GM19023 (cell line): ENCODE measurements around the gene ZNF598.
"Not testable (repeated sequence)": the region's sequence is repeated elsewhere in the genome, so short reads cannot be mapped to it uniquely, and the experiment has no call there.

ENCODE experiments used
- ATAC-seq: cut with Tn5 transposase; IDR thresholded peaks from one replicate; pipeline ENCODE4 v1.9.1; 2021; ENCODE audit warnings: mild to moderate bottlenecking, moderate library complexity; ENCODE audit not compliant: unreplicated experiment

Gene ZNF598

DNA sequence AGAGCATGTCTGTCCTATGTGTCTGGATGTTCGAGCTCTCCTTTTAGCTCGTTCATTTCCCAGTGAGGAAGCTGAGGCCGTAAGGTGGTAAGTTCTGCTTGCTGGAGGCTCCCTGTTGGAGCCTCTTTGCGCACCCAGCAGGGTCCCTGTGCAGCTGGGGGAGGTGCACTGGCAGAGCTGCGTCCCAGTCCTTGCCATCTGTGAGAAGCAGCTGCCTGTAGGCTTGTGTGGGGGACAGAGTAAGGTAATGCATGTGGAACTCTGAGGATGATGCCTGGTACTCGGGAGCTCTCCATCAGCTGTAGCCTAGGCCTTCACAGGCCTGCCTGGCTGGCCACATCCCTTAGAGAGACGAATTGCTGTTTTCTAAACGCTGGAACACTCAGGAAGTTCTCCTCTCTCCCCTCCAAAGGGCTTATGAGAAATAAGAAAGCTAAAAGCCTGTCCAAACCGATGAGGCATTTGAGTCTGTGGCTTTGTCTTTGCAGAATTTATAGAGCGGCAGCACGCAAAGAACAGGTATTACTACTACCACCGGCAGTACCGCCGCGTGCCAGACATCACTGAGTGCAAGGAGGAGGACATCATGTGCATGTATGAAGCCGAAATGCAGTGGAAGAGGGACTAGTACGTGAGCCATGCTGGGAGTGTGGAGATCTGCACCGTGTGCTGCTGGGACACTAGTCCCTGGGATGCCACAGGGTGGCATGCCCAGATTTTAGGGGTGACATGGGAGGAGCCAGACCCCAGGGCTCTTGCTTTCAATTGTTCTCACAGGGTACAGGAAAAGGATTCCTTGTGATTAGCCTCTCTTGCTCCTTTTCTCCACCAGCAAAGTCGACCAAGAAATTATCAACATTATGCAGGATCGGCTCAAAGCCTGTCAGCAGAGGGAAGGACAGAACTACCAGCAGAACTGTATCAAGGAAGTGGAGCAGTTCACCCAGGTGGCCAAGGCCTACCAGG, 48.7 kb downstream of the ZNF598 start:
- ATAC-seq: no peak

DNA sequence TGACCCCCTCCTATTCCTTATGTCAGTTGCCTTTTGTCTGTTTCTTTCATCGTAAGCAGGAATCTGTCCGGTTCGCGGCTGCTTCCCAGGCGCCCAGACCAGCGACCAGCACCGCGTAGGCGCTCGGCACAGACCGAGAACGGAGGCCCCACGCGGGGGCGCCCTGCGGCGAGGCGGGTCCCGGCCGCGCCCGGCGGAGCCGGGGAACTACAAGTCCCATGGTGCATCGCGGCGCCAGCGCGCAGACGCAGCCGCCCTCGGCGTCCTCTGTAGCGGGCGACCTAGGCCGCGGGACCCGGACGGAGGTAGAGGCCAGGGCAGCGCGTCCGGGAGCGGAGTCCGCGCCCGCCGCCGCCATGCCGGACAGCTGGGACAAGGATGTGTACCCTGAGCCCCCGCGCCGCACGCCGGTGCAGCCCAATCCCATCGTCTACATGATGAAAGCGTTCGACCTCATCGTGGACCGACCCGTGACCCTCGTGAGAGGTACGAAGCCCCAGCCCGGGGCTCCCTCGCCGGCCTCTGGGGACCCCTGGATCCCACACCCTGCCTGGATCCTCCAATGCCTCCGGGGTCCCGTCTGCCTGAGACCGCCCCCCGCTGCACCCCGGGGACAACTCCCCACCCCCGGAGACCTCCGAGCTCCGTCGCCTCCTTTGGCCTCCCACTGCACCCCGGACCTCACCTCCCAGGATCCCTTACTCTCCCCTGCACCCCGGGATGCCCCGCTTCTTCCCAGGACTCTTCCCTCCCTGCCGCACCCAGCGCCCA, 50.2 kb downstream of the ZNF598 start, which contains the start of gene NDUFB10:
Gene NDUFB10 (plus strand): TSS at position 270 of the 771 bp plus-strand sequence. CDS start 87 bp downstream, at position 357.
- ATAC-seq: peak; percentile 62

DNA sequence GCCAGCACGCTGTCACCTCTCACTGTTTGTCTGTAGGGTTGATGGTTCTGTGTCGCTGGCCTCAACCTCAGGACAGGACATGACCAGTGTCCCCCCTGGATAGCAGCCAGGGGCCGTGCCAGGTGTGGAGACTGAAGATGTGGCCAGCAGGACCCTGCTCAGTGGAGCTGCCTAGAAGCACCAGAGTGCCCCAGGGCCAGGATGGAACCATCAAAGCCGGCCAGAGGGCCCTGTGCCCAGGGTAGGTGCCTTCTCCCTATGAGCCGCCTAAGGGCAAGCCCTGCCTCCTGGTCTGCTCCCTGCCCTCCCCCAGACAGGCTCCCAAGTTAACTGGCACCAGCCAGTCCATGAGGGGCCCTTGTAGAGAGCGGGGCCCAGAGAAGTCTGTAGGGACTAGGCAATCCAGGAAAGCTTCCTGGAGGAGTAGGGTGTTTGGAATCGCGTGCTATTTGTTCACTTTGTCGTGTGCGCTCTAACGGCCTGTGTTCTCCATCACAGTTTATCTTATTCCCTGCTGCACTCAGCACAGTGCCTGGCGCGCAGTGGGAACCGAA, 50.8 kb downstream of the ZNF598 start:
- ATAC-seq: no peak

DNA sequence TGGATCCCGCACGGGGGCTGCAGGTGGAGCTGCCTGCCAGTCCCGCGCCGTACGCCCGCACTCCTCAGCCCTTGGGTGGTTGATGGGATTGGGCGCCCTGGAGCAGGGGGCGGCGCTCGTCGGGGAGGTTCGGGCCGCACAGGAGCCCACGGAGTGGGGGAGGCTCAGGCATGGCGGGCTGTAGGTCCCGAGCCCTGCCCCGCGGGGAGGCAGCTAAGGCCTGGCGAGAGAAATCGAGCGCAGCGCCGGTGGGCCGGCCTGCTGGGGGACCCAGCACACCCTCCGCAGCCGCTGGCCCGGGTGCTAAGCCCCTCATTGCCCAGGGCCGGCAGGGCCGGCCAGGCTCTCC, 51.5 kb downstream of the ZNF598 start:
- ATAC-seq: not testable (repeated sequence)

DNA sequence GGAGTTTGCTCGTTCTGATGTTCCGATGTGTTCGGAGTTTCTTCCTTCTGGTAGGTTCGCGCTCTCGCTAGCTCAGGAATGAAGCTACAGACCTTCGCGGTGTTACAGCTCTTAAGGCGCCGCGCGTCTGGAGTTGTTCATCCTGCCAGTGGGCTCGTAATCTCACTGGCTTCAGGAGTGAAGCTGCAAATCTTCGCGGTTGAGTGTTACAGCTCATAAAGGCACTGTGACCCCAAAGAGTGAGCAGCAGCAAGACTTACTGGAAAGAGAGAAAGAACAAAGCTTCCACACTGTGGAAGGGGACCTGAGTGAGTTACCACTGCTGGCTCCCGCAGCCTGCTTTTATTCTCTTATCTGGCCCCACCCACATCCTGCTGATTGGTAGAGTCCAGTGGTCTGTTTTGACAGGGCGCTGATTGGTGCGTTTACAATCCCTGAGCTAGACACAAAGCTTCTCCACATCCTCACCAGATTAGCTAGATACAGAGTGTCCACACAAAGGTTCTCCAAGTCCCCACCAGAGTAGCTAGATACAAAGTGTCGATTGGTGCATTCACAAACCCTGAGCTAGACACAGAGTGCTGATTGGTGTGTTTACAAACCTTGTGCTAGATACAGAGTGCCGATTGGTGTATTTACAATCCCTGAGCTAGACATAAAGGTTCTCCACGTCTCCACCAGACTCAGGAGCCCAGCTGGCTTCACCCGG, 52.0 kb downstream of the ZNF598 start:
- ATAC-seq: not testable (repeated sequence)

DNA sequence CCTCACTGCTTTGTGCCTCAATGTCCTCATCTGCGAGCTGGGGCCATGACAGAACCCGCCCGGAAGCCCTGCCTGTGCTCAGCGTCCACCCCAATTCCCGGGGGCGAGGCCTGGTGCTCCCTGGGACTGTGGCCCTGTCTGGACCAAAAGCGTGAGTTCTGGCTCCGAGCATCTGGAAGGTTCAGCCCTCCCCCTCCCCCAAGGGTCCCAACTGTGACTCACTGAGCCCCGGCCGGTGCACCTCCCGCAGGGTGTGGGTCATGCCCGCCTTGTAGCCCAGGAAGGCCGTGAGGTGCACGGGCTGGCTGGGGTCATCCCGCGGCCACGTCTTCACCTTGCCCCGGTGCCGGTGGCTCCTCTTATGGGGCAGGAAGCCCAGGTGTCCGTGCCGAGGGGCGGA, 55.9 kb downstream of the ZNF598 start:
- ATAC-seq: no peak

DNA sequence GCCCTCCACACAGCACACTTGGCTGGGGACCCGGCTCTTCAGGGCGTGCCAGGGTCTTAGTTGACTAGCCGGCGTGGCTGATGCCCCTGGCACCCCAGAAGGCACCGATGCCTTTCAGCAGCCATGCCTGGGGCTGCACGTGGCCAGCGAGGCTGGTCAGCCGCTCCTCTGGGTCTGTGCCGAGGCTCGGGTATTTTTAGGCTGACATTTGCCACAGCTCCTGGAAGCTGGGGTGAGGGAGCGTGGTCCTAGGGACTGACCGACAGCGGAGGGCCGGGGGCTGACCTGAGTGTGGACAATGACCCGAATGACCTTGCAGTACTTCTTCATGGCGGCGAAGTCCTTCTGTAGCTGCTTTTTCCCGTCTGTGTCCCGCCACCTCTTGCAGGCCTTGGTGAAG, 59.1 kb downstream of the ZNF598 start:
- ATAC-seq: no peak

DNA sequence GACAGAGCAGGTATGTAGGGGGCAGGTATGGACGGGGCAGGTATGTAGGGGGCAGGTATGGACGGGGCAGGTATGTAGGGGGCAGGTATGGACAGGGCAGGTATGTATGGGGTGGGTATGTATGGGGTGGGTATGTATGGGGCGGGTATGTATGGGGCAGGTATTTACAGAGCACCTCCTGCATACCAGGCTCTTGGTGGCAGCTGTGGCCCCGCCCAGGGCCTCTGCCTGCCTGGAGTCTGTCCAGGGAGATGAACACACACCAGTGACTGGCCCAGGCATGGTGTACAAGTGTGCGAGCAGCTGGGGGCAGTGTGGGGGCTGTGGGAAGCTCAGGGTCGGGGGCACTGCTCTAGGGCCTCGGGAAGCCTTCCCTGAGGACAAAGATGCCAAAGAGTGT, 59.6 kb downstream of the ZNF598 start:
- ATAC-seq: no peak

DNA sequence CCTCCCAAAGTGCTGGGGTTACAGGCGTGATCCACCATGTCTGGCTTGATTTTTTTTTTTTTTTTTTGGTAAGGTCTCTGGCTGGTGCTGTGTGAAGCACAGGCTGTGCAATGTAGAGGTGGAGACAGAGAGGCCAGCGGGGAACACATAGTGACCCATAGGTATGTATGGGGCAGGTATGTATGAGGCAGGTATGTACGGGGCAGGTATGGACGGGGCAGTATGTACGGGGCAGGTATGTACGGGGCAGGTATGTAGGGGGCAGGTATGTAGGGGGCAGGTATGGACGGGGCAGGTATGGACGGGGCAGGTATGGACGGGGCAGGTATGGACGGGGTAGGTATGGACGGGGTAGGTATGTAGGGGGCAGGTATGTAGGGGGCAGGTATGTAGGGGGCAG, 60.1 kb downstream of the ZNF598 start:
- ATAC-seq: no peak
